GM12891 (cell line): ENCODE measurements around the gene GPC6.

Experiments
- DNase-seq: peaks from one replicate; pipeline ENCODE4 v3.0.0; 2011; ENCODE audit warnings: low spot score; ENCODE audit not compliant: insufficient read length
- FAIRE-seq: peaks from 2 replicates; lab custom pipeline; 2011; peaks lifted over from hg19 to GRCh38; lab: Jason Lieb, UNC
- PAX5 ChIP-seq: IDR thresholded peaks from 2 replicates; pipeline ENCODE4 v1.6.1; 2011; ENCODE audit warnings: low read length, moderate library complexity, mild to moderate bottlenecking; ENCODE audit not compliant: insufficient read depth, severe bottlenecking
- POLR2A ChIP-seq: IDR thresholded peaks from 2 replicates; pipeline ENCODE4 v1.6.1; 2011; ENCODE audit warnings: low read depth, low read length, control low read depth
- POLR2AphosphoS5 ChIP-seq: IDR thresholded peaks from 2 replicates; pipeline ENCODE4 v1.6.1; 2011; ENCODE audit warnings: low read depth, low read length, control low read depth
- POU2F2 ChIP-seq: IDR thresholded peaks from 2 replicates; pipeline ENCODE4 v1.6.1; 2011; ENCODE audit warnings: low read depth, mild to moderate bottlenecking, control low read depth, low read length, moderate library complexity
- SPI1 ChIP-seq: IDR thresholded peaks from 2 replicates; pipeline ENCODE4 v1.6.1; 2011; ENCODE audit warnings: low read depth, low read length, control low read depth
- TAF1 ChIP-seq: IDR thresholded peaks from 2 replicates; pipeline ENCODE4 v1.6.1; 2011; ENCODE audit warnings: low read depth, low read length, control low read depth

GPC6 gene

GRCh38 chr13:93922063-93922855 is 695.7 kb downstream of the GPC6 start:
- no peak for FAIRE-seq
- TF ChIP-seq PAX5 (no peak), SPI1 (no peak), TAF1 (no peak), POLR2A (no peak), POU2F2 (no peak), POLR2AphosphoS5 (no peak)
- no peak for DNase-seq

- TF ChIP-seq TAF1 (no peak), POLR2AphosphoS5 (no peak), POU2F2 (no peak), POLR2A (no peak), PAX5 (no peak)
- DNase-seq = no peak
- no peak for FAIRE-seq
These were observed 699.4 kb downstream of the GPC6 start for GRCh38 chr13:93925990-93926389.

- TF ChIP-seq PAX5 (no peak), SPI1 (no peak), TAF1 (no peak), POLR2A (no peak), POU2F2 (no peak), POLR2AphosphoS5 (no peak)
- FAIRE-seq = no peak
- DNase-seq = no peak
These were observed 699.8 kb downstream of the GPC6 start for GRCh38 chr13:93926425-93926824.

- DNase-seq (no peak), FAIRE-seq (no peak)
- TF ChIP-seq PAX5 (no peak), POLR2AphosphoS5 (no peak), TAF1 (no peak), POLR2A (no peak), SPI1 (no peak), POU2F2 (no peak)
These were observed 700.8 kb downstream of the GPC6 start for GRCh38 chr13:93927431-93927830.

GRCh38 chr13:93932901-93933300 is 706.3 kb downstream of the GPC6 start:
- FAIRE-seq (no peak), DNase-seq (no peak)
- no peak for TF ChIP-seq POU2F2
- no peak for TF ChIP-seq POLR2AphosphoS5
- no peak for TF ChIP-seq PAX5
- no peak for TF ChIP-seq SPI1
- no peak for TF ChIP-seq POLR2A
- TF ChIP-seq TAF1 = no peak

GRCh38 chr13:93936901-93937300 is 710.3 kb downstream of the GPC6 start:
- TF ChIP-seq PAX5 (no peak), SPI1 (no peak), POLR2AphosphoS5 (no peak), POU2F2 (no peak), TAF1 (no peak), POLR2A (no peak)
- DNase-seq = no peak
- no peak for FAIRE-seq

- FAIRE-seq = no peak
- DNase-seq = no peak
- TF ChIP-seq PAX5 (no peak), SPI1 (no peak), POLR2A (no peak), POU2F2 (no peak), TAF1 (no peak), POLR2AphosphoS5 (no peak)
These were observed 714.8 kb downstream of the GPC6 start for GRCh38 chr13:93941444-93941843.

GRCh38 chr13:93942016-93942415 is 715.4 kb downstream of the GPC6 start:
- no peak for FAIRE-seq
- no peak for TF ChIP-seq POU2F2
- no peak for TF ChIP-seq POLR2AphosphoS5
- TF ChIP-seq POLR2A = no peak
- TF ChIP-seq SPI1 = no peak
- no peak for TF ChIP-seq PAX5
- TF ChIP-seq TAF1 = no peak
- no peak for DNase-seq

- FAIRE-seq = no peak
- TF ChIP-seq POU2F2 = no peak
- TF ChIP-seq SPI1 = no peak
- TF ChIP-seq POLR2AphosphoS5 = no peak
- no peak for TF ChIP-seq TAF1
- no peak for TF ChIP-seq POLR2A
- DNase-seq = no peak
These were observed 719.0 kb downstream of the GPC6 start for GRCh38 chr13:93945621-93946020.

GRCh38 chr13:93946994-93947393 is 720.4 kb downstream of the GPC6 start:
- TF ChIP-seq SPI1 = no peak
- TF ChIP-seq PAX5 = no peak
- TF ChIP-seq POLR2A = no peak
- no peak for TF ChIP-seq TAF1
- no peak for TF ChIP-seq POLR2AphosphoS5
- no peak for TF ChIP-seq POU2F2
- FAIRE-seq (no peak), DNase-seq (no peak)
